NOMO-1 treated with dmso at 0.1 percent for 144 hours (cell line): ENCODE measurements around the gene COL9A2.
"Not testable (repeated sequence)": the region's sequence is repeated elsewhere in the genome, so short reads cannot be mapped to it uniquely, and the experiment has no call there.

Experiments
- DNase-seq: peaks from one replicate; lab custom pipeline; 2025; ENCODE audit not compliant: unreplicated experiment; lab: John Stamatoyannopoulos, UW

COL9A2 gene

GRCh38 chr1:40316595-40317393, at the start of gene COL9A2:
TSS of gene COL9A2 (minus strand) at chr1:40317286. CDS start at chr1:40317197, 89 bp downstream.
- DNase-seq = no peak

GRCh38 chr1:40363721-40364120, 46.6 kb upstream of the COL9A2 start:
- no peak for DNase-seq

GRCh38 chr1:40362699-40363098, 45.6 kb upstream of the COL9A2 start:
- DNase-seq = no peak

GRCh38 chr1:40362199-40362598, 45.1 kb upstream of the COL9A2 start:
- no peak for DNase-seq

GRCh38 chr1:40361637-40362036, 44.6 kb upstream of the COL9A2 start:
- DNase-seq = no peak

GRCh38 chr1:40361201-40361600, 44.1 kb upstream of the COL9A2 start:
- no peak for DNase-seq

GRCh38 chr1:40360631-40361030, 43.5 kb upstream of the COL9A2 start:
- no peak for DNase-seq

- DNase-seq = no peak
Observed at GRCh38 chr1:40357625-40358024, 40.5 kb upstream of the COL9A2 start.

- no peak for DNase-seq
Observed at GRCh38 chr1:40353082-40353481, 36.0 kb upstream of the COL9A2 start.

- DNase-seq = peak; percentile 36
Observed at GRCh38 chr1:40352126-40352525, 35.0 kb upstream of the COL9A2 start.

- no peak for DNase-seq
Observed at GRCh38 chr1:40351124-40351523, 34.0 kb upstream of the COL9A2 start.

GRCh38 chr1:40350391-40350790, 33.3 kb upstream of the COL9A2 start:
- no peak for DNase-seq

GRCh38 chr1:40344597-40344996, 27.5 kb upstream of the COL9A2 start:
- DNase-seq = peak; percentile 89

GRCh38 chr1:40342381-40342717, 25.3 kb upstream of the COL9A2 start:
- not testable (repeated sequence) for DNase-seq

- peak; percentile 7 for DNase-seq
Observed at GRCh38 chr1:40341491-40342380, 24.6 kb upstream of the COL9A2 start.

GRCh38 chr1:40339420-40340323, 22.6 kb upstream of the COL9A2 start:
- DNase-seq = no peak

GRCh38 chr1:40338745-40339419, 21.8 kb upstream of the COL9A2 start:
- peak; percentile 42 for DNase-seq

- DNase-seq = no peak
Observed at GRCh38 chr1:40337443-40337842, 20.4 kb upstream of the COL9A2 start.

- DNase-seq = no peak
Observed at GRCh38 chr1:40332695-40333094, 15.6 kb upstream of the COL9A2 start.

- DNase-seq = not testable (repeated sequence)
Observed at GRCh38 chr1:40331403-40331802, 14.3 kb upstream of the COL9A2 start.
